Breast epithelium (tissue), 4 donors: ENCODE data around the gene OSER1. TPM values are rescaled to one million over a fixed set of nuclear protein-coding genes. Genes with fewer than 3 reads are reported as not detected.
A peak's percentile ranks its signal among the peaks of the same experiment; 100 is the strongest.

ENCODE experiments used
- DNase-seq, 2 donors: peaks; one replicate each; pipeline ENCODE4 v3.0.0-alpha.2; 2019; ENCODE audit warnings: low spot score in 2 of 2
- H3K27ac ChIP-seq, 2 donors: fragments of 200-600 bp; sonication (generic) in 1 of 2; one replicate each; pipeline ENCODE4 v1.5.1; 2016 to 2019; ENCODE audit warnings: mild to moderate bottlenecking in 1 of 2
- H3K27me3 ChIP-seq, 2 donors: fragments of 200-600 bp; sonication (generic) in 1 of 2; one replicate each; pipeline versions ENCODE4 v1.5.1 to v1.6.0; 2017 to 2019; ENCODE audit warnings: control low read depth in 1 of 2, mild to moderate bottlenecking in 1 of 2
- H3K36me3 ChIP-seq: fragments of 200-600 bp; one replicate; pipeline ENCODE4 v1.5.1; 2019
- H3K4me1 ChIP-seq, 2 donors: fragments of 200-600 bp; sonication (generic); one replicate each; pipeline ENCODE4 v1.5.1; 2016 to 2019; ENCODE audit warnings: control low read depth in 1 of 2
- H3K4me3 ChIP-seq, 3 donors: fragments of 200-600 bp; sonication (generic); 1 replicate in 2 of 3; 2 replicates in 1 of 3; pipeline ENCODE4 v1.5.1; 2016 to 2019; ENCODE audit warnings: mild to moderate bottlenecking in 3 of 3, moderate library complexity in 2 of 3
- H3K9me3 ChIP-seq, 2 donors: fragments of 200-600 bp; sonication (generic) in 1 of 2; one replicate each; pipeline ENCODE4 v1.5.1; 2016 to 2019; ENCODE audit warnings: control low read depth in 1 of 2
- CTCF ChIP-seq, 3 donors: fragments of 450-650 bp; IDR thresholded peaks; one replicate each; pipeline ENCODE4 v1.5.1; 2016 to 2017; ENCODE audit warnings: antibody characterized with exemption in 3 of 3, mild to moderate bottlenecking in 3 of 3, moderate library complexity in 3 of 3
- POLR2A ChIP-seq: fragments of 450-650 bp; IDR thresholded peaks from one replicate; pipeline ENCODE4 v1.6.1; 2016; ENCODE audit warnings: antibody characterized with exemption, mild to moderate bottlenecking, moderate library complexity
- POLR2AphosphoS5 ChIP-seq, 3 donors: sonication (generic); formaldehyde crosslinking; IDR thresholded peaks; one replicate each; pipeline ENCODE4 v1.6.1; 2017; ENCODE audit warnings: antibody characterized with exemption in 3 of 3
- intact Hi-C: fragments of 100-400 bp; cut with DNase I; formaldehyde crosslinking; loops from one replicate; pipeline ENCODE4 v1.15.1; 2023; ENCODE audit warnings: low total_unique reads
- total RNA-seq, 3 donors: library from RNA; depleted of rRNA; stranded (reverse); fragments of >200 nt; gene quantifications; one replicate each; pipeline ENCODE4 v1.1.0, GENCODE V29; 2016

The OSER1 gene
- total RNA-seq, 3 donors from 2014 or later: 59.6 to 73.8 (median 67.2) TPM

DNA sequence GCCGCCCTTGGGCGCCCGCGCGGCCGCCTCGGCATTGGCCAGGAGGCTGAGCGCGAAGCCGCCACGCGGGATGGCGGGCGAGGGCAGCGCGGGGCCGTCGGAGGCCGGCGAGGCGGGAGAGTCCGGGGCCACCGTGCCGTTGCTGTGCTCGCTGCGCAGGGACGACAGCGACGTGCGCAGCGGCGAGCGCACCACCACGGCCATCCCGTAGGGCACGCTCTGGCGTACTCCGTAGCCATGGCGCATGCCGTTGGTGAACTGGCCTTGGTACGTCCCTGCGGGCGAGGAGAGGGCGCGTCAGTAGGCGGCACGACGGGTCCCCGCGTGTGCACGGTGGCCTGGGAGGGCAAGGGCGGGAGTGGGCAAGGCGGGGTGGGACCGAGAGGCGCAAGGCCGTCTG lies 50.4 kb downstream of the OSER1 start:
- H3K9me3 ChIP-seq: peaks cover 0 to 4% of the 10 kb centered on the region in 2 donors
- no peaks in the 10 kb centered on the region for H3K4me1 ChIP-seq
- H3K4me3 ChIP-seq: no peak overlapping the region
- intact Hi-C loops: no loop called here
- DNase-seq: no peak
- H3K27me3 ChIP-seq: no peaks in the 10 kb centered on the region
- no peak overlapping the region for H3K27ac ChIP-seq
- H3K36me3 ChIP-seq: no peaks in the 10 kb centered on the region
- TF ChIP-seq POLR2AphosphoS5 (IDR thresholded peaks at IDR 0.05) (no peak), POLR2A (no peak), CTCF (IDR thresholded peaks at IDR 0.05) (no peak)

DNA sequence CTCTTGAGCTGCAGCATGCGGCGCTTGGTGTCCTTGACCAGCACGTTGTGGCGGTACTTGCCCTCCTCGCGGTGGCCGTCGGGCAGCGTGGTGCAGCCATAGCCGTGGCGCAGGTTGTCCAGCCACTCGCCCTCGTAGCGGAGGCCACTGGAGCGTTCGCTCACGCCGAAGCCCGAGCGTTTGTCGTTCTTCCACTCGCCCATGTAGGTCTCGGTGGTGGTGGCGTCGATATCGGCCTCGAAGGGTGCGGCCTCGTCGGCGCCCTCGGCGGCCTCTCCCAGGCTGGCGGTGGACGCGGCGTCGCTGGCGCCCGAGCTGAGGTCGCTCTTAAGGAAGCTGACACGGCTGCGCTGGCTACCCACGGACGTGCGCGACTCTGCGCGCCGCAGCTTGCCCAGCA lies 50.9 kb downstream of the OSER1 start:
- Histone ChIP-seq H3K36me3 (no peaks in the 10 kb centered on the region), H3K27ac (no peak overlapping the region), H3K27me3 (no peaks in the 10 kb centered on the region), H3K4me1 (no peaks in the 10 kb centered on the region), H3K4me3 (no peak overlapping the region), H3K9me3 (peaks cover 0 to 4% of the 10 kb centered on the region in 2 donors)
- no peak for DNase-seq
- TF ChIP-seq POLR2AphosphoS5 (IDR thresholded peaks at IDR 0.05) (no peak), POLR2A (no peak), CTCF (IDR thresholded peaks at IDR 0.05) (no peak)
- intact Hi-C loops: no loop called here

DNA sequence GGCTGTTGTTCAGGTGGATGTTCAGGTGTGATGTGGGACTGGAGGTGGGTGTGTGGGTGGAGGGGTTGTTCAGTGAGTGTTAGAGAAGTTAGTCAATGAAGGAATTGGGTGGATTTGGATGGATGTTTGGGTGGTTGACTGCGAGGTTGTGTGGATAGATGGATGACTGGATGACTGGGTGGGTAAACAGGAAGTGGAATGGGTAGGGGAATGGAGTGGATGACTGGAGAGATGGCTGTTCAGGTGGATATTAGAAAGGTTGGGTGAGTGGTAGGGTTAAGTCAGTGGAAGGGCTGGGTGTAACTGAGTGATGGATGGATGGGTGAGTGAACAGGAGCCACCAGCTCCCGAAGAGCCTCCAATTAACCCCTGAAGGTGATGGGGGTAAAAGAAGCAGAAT lies 51.4 kb downstream of the OSER1 start:
- Histone ChIP-seq H3K36me3 (no peaks in the 10 kb centered on the region), H3K4me1 (no peaks in the 10 kb centered on the region), H3K9me3 (peaks cover 0 to 4% of the 10 kb centered on the region in 2 donors), H3K27ac (no peak overlapping the region), H3K4me3 (no peak overlapping the region), H3K27me3 (no peaks in the 10 kb centered on the region)
- TF ChIP-seq CTCF (IDR thresholded peaks at IDR 0.05) (no peak), POLR2A (no peak), POLR2AphosphoS5 (IDR thresholded peaks at IDR 0.05) (no peak)
- intact Hi-C loops: no loop called here
- no peak for DNase-seq

DNA sequence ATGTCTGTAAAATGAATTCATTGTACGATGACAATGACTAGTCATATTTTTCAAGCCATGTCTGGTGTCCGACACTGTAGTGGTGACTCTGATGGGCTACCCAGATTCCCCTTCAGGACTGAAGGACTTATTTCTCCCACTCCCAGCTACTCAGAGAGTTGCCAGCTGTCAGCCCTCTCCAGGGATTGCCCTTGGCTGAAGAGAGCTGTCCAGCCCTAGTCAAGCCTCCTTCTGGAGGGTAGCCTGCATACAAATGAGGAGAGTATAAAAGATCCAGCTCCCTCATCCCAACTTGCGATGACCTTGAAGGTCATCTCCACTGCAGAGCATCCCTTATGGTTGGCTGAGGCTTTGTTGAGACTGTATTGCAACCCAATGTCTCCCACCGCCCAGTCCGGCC lies 53.5 kb downstream of the OSER1 start:
- Histone ChIP-seq H3K4me3 (no peak overlapping the region), H3K27ac (no peak overlapping the region), H3K4me1 (no peaks in the 10 kb centered on the region), H3K27me3 (no peaks in the 10 kb centered on the region), H3K36me3 (no peaks in the 10 kb centered on the region), H3K9me3 (peaks cover 0 to 4% of the 10 kb centered on the region in 2 donors)
- no peak for TF ChIP-seq POLR2A
- no peak for TF ChIP-seq POLR2AphosphoS5 (IDR thresholded peaks at IDR 0.05)
- TF ChIP-seq CTCF (IDR thresholded peaks at IDR 0.05): no peak
- DNase-seq: no peak
- intact Hi-C loops: no loop called here

DNA sequence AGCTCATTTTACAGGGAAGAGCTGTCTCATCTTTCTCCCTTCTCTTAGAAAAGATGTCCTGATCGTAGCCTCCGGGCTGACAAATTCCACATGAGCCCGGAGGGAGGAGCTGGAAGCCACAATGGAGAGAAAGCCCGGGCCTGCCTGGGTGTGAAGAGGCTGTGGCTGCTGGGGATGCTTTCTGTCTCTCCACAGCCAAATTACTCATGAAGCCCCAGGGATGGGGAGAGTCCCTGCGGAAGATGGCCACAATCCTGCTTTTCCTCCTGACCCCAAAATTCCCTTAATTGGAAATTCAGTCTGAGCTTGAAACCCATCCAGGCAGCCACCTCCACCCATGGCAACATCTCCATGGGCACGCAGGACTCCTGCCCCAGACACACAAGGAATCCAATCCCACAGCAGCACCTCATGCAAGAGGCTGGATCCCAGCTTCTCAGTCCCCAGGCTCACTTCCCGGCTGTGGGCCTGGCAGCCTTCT lies 56.0 kb downstream of the OSER1 start:
- Histone ChIP-seq H3K27me3 (no peaks in the 10 kb centered on the region), H3K4me1 (no peaks in the 10 kb centered on the region), H3K9me3 (no peaks in the 10 kb centered on the region), H3K36me3 (no peaks in the 10 kb centered on the region), H3K4me3 (no peak overlapping the region), H3K27ac (peak overlapping the region; percentile 81 to 90)
- intact Hi-C loops: no loop called here
- TF ChIP-seq CTCF (IDR thresholded peaks at IDR 0.05): no peak
- TF ChIP-seq POLR2AphosphoS5 (IDR thresholded peaks at IDR 0.05): peak in 2 of 3 donors; percentile 17 to 32
- peak in 1 of 2 donors; percentile 82 for DNase-seq
